GM12873 (cell line): ENCODE results near the gene TEDC1.

Experiments
- CTCF ChIP-seq: IDR thresholded peaks from 2 replicates; pipeline ENCODE4 v1.5.1; 2012; ENCODE audit warnings: low read depth, mild to moderate bottlenecking, moderate library complexity, low read length, control low read depth; ENCODE audit not compliant: insufficient read depth; ENCODE audit errors: missing control alignments

TEDC1 gene

GRCh38 chr14:105492031-105492970 lies 1.3 kb downstream of the TEDC1 start:
- no peak for TF ChIP-seq CTCF

GRCh38 chr14:105492971-105493871 lies 2.2 kb downstream of the TEDC1 start:
- no peak for TF ChIP-seq CTCF

- no peak for TF ChIP-seq CTCF
Observed at GRCh38 chr14:105493921-105494605, 3.0 kb downstream of the TEDC1 start.

DNA sequence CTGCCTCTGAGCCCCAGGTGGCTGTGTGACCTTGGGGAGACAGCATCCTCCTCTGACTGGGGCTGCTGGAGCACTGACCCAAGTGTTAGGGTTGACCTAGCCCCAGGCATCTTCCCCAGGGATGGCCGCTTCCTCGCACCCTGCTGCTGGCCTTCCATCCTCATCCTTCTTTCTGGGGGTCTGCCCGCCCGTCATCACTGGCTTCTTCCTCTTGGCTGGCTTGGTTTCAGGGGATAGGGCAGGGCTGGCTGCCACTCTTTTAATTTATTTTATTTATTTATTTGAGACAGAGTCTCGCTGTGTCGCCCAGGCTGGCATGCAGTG lies 3.5 kb downstream of the TEDC1 start:
- TF ChIP-seq CTCF = no peak

DNA sequence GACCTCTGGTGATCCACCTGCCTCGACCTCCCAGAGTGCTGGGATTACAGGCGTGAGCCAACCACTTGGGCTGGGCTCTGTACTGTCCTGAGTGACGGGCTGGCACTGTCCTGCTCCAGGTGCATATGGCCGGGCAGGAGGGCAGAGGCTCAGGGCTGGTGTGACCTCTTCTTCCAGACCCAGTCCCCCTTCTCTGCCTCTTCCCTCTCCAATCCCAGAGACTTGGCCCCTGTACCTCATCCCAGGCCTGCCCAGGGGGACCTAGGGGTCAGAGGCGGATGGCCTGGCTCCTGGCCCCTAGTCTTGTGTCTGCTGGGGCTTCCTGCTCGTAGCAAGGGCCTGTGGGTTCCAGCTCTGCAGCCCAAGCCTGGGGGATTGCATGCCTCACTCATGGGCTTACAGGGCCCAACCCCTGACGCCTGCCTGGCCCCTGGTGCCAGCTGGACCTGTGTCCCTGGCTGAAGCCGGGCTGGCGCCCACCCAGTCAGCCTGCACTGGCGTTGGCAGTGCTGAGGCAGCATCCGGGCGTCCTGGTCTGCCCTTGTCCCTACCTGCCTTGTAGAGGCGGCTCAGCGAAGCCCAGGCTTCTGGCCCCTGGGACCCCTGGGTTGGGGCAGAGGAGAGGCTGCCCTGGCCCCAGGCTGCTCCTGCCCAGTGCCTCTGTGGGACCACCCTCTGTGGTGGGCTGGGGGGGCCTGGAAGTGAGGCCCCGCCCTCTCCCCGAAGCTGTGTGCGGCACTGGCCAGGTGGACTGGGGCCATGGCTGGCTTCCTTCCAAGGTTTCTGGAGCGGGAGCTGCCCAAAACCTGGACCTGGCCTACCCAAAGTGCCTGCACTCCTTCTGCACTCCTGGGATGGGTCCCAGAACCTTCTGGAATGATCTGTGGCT lies 4.3 kb downstream of the TEDC1 start:
- no peak for TF ChIP-seq CTCF

GRCh38 chr14:105495990-105496830 lies 5.2 kb downstream of the TEDC1 start:
- TF ChIP-seq CTCF = no peak
